ENCODE measurements around the gene MACROD2.

- TF ChIP-seq CTCF (conservative IDR thresholded peaks at IDR 0.05; ENCODE audit: low read depth, low read length) (no peak), EZH2 (IDR thresholded peaks at IDR 0.05; ENCODE audit: borderline replicate concordance, low read depth, low read length, poor library complexity, severe bottlenecking) (no peak)
Measured at GRCh38 chr20:15702161-15702560, 1706.8 kb downstream of the MACROD2 start.
